CD4-positive, alpha-beta T cell treated with Interleukin-6 for 4 hours (primary cell): ENCODE measurements around the gene SLC44A3.
"Not testable (repeated sequence)": the region's sequence is repeated elsewhere in the genome, so short reads cannot be mapped to it uniquely, and the experiment has no call there.

Experiments used
- DNase-seq: peaks from one replicate; pipeline ENCODE4 v3.0.0-alpha.2; 2020; ENCODE audit warnings: mixed read lengths

SLC44A3 gene

GRCh38 chr1:94937820-94938219 lies 117.7 kb downstream of the SLC44A3 start:
- no peak for DNase-seq

- no peak for DNase-seq
Measured at GRCh38 chr1:94940738-94941137, 120.6 kb downstream of the SLC44A3 start.

GRCh38 chr1:94941480-94941879 lies 121.3 kb downstream of the SLC44A3 start:
- DNase-seq: not testable (repeated sequence)

- no peak for DNase-seq
Measured at GRCh38 chr1:94942171-94943128, 122.3 kb downstream of the SLC44A3 start.
